IPS-18a (cell line): ENCODE data around the gene NRXN2.

Source experiments
- H3K27ac ChIP-seq: one replicate; pipeline ENCODE4 v1.5.1; 2013; ENCODE audit warnings: low read length
- H3K27me3 ChIP-seq: one replicate; pipeline ENCODE4 v1.6.1; 2013; ENCODE audit warnings: mild to moderate bottlenecking, low read length; ENCODE audit not compliant: control insufficient read depth, insufficient read depth
- H3K36me3 ChIP-seq: one replicate; pipeline ENCODE4 v1.6.1; 2013; ENCODE audit warnings: low read depth, low read length; ENCODE audit not compliant: control insufficient read depth
- H3K4me1 ChIP-seq: one replicate; pipeline ENCODE4 v1.6.1; 2013; ENCODE audit warnings: low read depth, low read length; ENCODE audit not compliant: control insufficient read depth
- H3K4me3 ChIP-seq: one replicate; pipeline ENCODE4 v1.5.1; 2013; ENCODE audit warnings: low read length
- H3K9ac ChIP-seq: one replicate; pipeline ENCODE4 v1.6.1; 2013; ENCODE audit warnings: mild to moderate bottlenecking, low read length, moderate library complexity
- H3K9me3 ChIP-seq: one replicate; pipeline ENCODE4 v1.6.1; 2013; ENCODE audit warnings: low read depth, low read length; ENCODE audit not compliant: control insufficient read depth

The NRXN2 gene

GRCh38 chr11:64723907-64724862 lies 1.2 kb upstream of the NRXN2 start:
- H3K27ac ChIP-seq = no peak overlapping the region
- H3K27me3 ChIP-seq = peaks cover 23% of the 10 kb centered on the region
- peak overlapping the region; percentile 58 for H3K4me3 ChIP-seq
- H3K4me1 ChIP-seq = peaks cover 30% of the 10 kb centered on the region
- peak overlapping the region; percentile 50 for H3K9ac ChIP-seq
- H3K9me3 ChIP-seq = no peaks in the 10 kb centered on the region
- no peaks in the 10 kb centered on the region for H3K36me3 ChIP-seq

GRCh38 chr11:64722141-64723065 lies 594 bp downstream of the NRXN2 start:
- no peak overlapping the region for H3K4me3 ChIP-seq
- peaks cover 30% of the 10 kb centered on the region for H3K4me1 ChIP-seq
- no peaks in the 10 kb centered on the region for H3K36me3 ChIP-seq
- no peak overlapping the region for H3K27ac ChIP-seq
- H3K9ac ChIP-seq = no peak overlapping the region
- peaks cover 23% of the 10 kb centered on the region for H3K27me3 ChIP-seq
- H3K9me3 ChIP-seq = no peaks in the 10 kb centered on the region

- Histone ChIP-seq H3K27ac (no peak overlapping the region), H3K9ac (no peak overlapping the region), H3K9me3 (no peaks in the 10 kb centered on the region), H3K4me3 (no peak overlapping the region), H3K36me3 (no peaks in the 10 kb centered on the region), H3K4me1 (peaks cover 25% of the 10 kb centered on the region), H3K27me3 (peaks cover 23% of the 10 kb centered on the region)
Measured at GRCh38 chr11:64721359-64721699, 1.7 kb downstream of the NRXN2 start.

- H3K4me1 ChIP-seq = peaks cover 20% of the 10 kb centered on the region
- H3K9ac ChIP-seq = no peak overlapping the region
- H3K27ac ChIP-seq = no peak overlapping the region
- H3K27me3 ChIP-seq = peaks cover 26% of the 10 kb centered on the region
- no peaks in the 10 kb centered on the region for H3K9me3 ChIP-seq
- no peak overlapping the region for H3K4me3 ChIP-seq
- no peaks in the 10 kb centered on the region for H3K36me3 ChIP-seq
Measured at GRCh38 chr11:64720640-64721358, 2.2 kb downstream of the NRXN2 start.

- no peak overlapping the region for H3K9ac ChIP-seq
- H3K27ac ChIP-seq = no peak overlapping the region
- H3K4me1 ChIP-seq = peaks cover 15% of the 10 kb centered on the region
- H3K27me3 ChIP-seq = peaks cover 32% of the 10 kb centered on the region
- no peak overlapping the region for H3K4me3 ChIP-seq
- H3K9me3 ChIP-seq = no peaks in the 10 kb centered on the region
- H3K36me3 ChIP-seq = no peaks in the 10 kb centered on the region
Measured at GRCh38 chr11:64720167-64720566, 2.8 kb downstream of the NRXN2 start.

- Histone ChIP-seq H3K4me1 (peaks cover 9% of the 10 kb centered on the region), H3K27me3 (peaks cover 40% of the 10 kb centered on the region), H3K9me3 (no peaks in the 10 kb centered on the region)
Measured at GRCh38 chr11:64719406-64719805, 3.6 kb downstream of the NRXN2 start.

GRCh38 chr11:64718780-64719124 lies 4.2 kb downstream of the NRXN2 start:
- no peaks in the 10 kb centered on the region for H3K9me3 ChIP-seq
- no peak overlapping the region for H3K27ac ChIP-seq
- no peak overlapping the region for H3K4me3 ChIP-seq
- no peaks in the 10 kb centered on the region for H3K36me3 ChIP-seq
- H3K4me1 ChIP-seq = peaks cover 2% of the 10 kb centered on the region
- H3K9ac ChIP-seq = no peak overlapping the region
- peaks cover 46% of the 10 kb centered on the region for H3K27me3 ChIP-seq

More at GRCh38 chr11:64719406-64719805, 3.6 kb downstream of the NRXN2 start:
- H3K27ac ChIP-seq = no peak overlapping the region
- no peaks in the 10 kb centered on the region for H3K36me3 ChIP-seq
- H3K4me3 ChIP-seq = no peak overlapping the region
- H3K9ac ChIP-seq = no peak overlapping the region

GRCh38 chr11:64718084-64718779 lies 4.8 kb downstream of the NRXN2 start:
- no peak overlapping the region for H3K9ac ChIP-seq
- no peak overlapping the region for H3K4me3 ChIP-seq
- H3K4me1 ChIP-seq = no peaks in the 10 kb centered on the region
- peaks cover 51% of the 10 kb centered on the region for H3K27me3 ChIP-seq
- no peaks in the 10 kb centered on the region for H3K9me3 ChIP-seq
- H3K27ac ChIP-seq = no peak overlapping the region
- no peaks in the 10 kb centered on the region for H3K36me3 ChIP-seq

- Histone ChIP-seq H3K4me1 (no peaks in the 10 kb centered on the region), H3K27ac (no peak overlapping the region), H3K36me3 (no peaks in the 10 kb centered on the region), H3K4me3 (no peak overlapping the region), H3K27me3 (peaks cover 56% of the 10 kb centered on the region), H3K9me3 (no peaks in the 10 kb centered on the region), H3K9ac (no peak overlapping the region)
Measured at GRCh38 chr11:64717268-64717578, 5.8 kb downstream of the NRXN2 start.

GRCh38 chr11:64716473-64717267 lies 6.3 kb downstream of the NRXN2 start:
- no peak overlapping the region for H3K9ac ChIP-seq
- no peaks in the 10 kb centered on the region for H3K9me3 ChIP-seq
- H3K27me3 ChIP-seq = peaks cover 56% of the 10 kb centered on the region
- no peaks in the 10 kb centered on the region for H3K36me3 ChIP-seq
- H3K4me1 ChIP-seq = no peaks in the 10 kb centered on the region
- no peak overlapping the region for H3K27ac ChIP-seq
- no peak overlapping the region for H3K4me3 ChIP-seq
